HG02938 (cell line): ENCODE data around the gene BAG2.

ENCODE experiments used
- ATAC-seq: cut with Tn5 transposase; IDR thresholded peaks from one replicate; pipeline ENCODE4 v1.9.1; 2021; ENCODE audit warnings: mild to moderate bottlenecking, moderate library complexity; ENCODE audit not compliant: unreplicated experiment

BAG2 gene

GRCh38 chr6:57173886-57174510 is 1.9 kb downstream of the BAG2 start:
- ATAC-seq: no peak

- ATAC-seq: no peak
Measured at GRCh38 chr6:57174511-57174907, 2.4 kb downstream of the BAG2 start.

GRCh38 chr6:57177545-57178265 is 5.6 kb downstream of the BAG2 start:
- ATAC-seq: no peak

- ATAC-seq: no peak
Measured at GRCh38 chr6:57180596-57180995, 8.5 kb downstream of the BAG2 start.

- no peak for ATAC-seq
Measured at GRCh38 chr6:57182017-57182432, 9.9 kb downstream of the BAG2 start.

DNA sequence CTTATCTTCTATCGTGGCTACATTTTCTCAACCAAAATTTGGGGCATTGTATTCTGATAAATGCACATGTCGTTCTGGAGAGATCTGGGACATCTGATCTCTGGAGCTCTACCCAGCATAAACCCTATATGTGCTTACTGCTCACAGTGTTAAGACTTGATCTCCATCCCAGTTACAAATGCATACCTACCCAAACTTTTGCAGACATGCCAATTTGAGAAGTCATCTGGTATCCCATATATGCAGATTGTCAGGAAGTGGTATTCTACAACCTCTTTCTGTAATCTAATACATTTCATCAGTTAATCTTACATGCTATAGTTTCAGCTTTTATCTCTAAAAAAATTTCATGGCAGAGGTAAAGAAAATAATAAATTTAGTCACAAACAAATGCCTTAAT is 11.2 kb downstream of the BAG2 start:
- no peak for ATAC-seq

DNA sequence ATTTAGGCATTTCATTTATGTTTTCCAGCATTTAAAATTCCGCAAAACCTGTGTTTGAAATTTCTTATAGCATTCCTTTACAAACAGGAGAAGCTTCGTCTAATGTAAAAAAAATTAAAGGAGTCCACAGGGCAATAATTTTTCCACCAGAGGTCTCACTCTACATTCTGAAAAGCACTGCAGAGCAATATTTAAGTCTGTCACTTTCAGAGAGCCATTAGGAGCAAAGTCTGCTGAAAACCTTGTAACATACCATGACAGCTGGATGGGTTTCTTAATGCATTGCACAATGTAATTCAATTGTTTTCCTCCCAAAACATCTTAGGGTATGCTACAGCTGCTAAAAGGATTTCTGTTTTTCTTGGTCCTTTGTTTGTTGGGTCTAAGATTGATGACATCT is 18.0 kb downstream of the BAG2 start:
- ATAC-seq: no peak

DNA sequence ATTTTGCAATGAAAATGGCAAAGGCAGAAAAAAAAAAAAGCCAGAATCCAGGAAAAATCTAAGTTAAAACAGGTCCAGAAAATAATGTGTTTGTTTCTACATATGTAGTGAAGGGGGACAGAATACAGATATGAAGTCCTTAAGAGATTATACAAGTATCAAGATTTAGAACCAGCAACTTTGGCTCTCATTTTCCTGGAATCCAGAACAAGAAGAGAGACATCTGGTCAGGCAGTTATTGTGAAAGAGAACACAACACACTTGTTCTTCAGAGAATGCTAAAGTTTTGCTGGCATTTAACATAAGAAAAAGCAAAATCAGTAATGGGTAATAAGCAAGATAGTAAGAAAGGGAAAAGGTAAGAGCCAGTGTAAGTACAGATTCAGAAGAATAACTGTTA is 21.1 kb downstream of the BAG2 start:
- ATAC-seq: no peak

DNA sequence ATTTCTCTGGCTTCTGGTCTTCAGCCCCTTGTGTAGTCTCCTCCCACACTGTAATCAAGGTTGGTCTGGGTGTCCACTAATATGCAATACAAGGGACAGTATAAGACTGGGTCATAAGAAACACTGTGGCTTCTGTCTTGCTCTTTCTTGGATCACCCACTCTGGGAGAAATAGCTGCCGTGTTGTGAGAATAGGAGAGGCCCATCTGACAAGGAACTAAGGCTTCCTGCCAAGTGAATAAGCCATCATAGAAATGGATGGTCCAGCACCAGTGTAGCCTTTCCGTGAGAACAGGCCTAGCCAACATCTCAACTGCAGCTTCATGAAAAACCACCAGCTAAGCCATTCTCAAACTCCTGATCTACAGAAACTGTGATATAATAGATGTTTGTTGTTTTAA is 23.3 kb downstream of the BAG2 start:
- no peak for ATAC-seq

DNA sequence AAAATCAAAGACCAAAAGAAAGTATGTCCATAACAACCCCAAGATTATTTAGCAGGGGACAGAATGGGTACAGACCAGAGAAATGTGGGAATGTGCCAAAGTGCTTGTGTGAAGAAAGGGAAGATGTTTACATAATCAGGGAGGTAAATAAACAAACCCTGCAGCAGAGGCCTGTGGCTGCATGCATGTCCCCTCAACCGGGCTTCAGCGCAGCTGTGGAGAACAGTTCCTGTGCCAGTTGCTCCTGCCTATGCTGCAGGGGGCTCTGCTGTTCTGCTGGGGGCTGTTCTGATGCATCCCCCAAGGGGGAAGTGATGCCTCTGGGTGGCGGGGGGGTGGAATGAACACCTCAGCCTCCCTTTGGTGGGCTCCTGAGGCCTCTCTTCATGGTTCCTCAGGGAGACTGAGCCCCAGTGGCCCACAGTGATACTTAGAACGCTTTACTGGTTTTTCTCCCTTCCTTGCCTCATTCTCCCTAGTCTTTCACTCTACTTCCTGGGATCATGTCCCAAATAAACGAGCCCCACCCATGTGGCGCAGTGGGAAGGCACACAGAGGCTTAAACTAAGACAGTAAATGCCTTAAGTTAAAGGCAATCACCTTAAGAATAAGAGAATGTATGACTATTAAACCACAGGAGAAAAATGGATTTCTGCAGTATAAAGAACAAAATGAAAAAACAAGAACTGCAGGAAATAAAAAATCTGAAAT is 27.0 kb downstream of the BAG2 start:
- no peak for ATAC-seq

- no peak for ATAC-seq
Measured at GRCh38 chr6:57201718-57202117, 29.6 kb downstream of the BAG2 start.

GRCh38 chr6:57205550-57206328 is 33.6 kb downstream of the BAG2 start:
- no peak for ATAC-seq

- ATAC-seq: no peak
Measured at GRCh38 chr6:57207141-57207540, 35.0 kb downstream of the BAG2 start.

GRCh38 chr6:57207872-57208271 is 35.7 kb downstream of the BAG2 start:
- ATAC-seq: no peak

- ATAC-seq: no peak
Measured at GRCh38 chr6:57209030-57209429, 36.9 kb downstream of the BAG2 start.

GRCh38 chr6:57210060-57210459 is 37.9 kb downstream of the BAG2 start:
- no peak for ATAC-seq

DNA sequence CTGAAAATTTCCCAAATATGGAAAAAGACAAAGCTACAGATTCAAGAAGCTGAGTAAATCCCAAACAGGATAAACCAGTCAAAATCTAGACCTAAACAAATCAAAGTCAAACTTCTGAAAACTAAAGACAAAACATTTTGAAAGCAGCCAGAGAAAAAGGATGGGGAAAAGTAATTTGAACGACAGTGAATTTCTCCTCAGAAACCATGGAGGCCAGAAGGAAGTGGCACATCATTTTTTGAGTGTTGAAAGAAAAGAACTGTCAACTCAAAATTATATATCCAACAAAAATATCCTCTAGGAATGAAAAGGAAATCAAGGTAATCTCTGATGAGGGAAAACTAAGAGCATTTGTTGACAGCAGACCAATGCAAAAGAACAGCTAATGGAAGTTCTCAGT is 43.1 kb downstream of the BAG2 start:
- ATAC-seq: no peak

DNA sequence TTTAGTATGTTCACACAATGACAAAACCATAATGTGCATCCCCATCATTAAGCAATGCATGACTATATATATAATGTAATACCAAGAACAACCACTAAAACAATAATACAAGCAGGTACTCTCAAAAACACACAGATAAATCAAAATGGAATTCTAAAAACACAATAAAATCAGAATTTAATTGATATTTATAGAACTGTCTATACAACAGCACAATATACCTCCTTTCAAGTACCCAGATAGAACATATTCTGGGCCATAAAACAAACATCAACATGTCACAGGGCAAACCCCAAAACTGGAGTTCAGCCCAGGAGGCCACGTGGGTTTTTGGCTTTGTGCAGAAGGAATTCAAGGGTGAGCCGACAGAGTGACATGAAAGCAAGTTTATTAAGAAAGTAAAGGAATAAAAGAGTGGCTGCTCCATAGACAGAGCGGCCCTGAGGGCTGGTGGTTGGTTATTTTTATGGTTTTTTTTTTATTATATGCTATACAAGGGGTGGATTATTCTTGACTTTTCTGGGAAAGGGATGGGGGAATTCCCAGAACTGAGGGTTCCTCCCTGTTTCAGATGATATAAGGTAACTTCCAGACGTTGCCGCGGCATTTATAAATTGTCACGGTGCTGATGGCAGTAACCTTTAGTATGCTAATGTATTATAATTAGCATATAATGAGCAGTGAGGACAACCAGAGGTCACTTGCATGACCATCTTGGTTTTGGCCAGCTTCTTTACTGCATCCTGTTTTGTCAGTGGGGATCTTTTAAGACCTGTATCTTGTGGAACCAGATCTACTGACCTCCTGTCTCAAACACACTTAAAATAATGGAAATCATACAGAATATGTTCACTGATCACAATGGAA is 44.3 kb downstream of the BAG2 start:
- no peak for ATAC-seq

DNA sequence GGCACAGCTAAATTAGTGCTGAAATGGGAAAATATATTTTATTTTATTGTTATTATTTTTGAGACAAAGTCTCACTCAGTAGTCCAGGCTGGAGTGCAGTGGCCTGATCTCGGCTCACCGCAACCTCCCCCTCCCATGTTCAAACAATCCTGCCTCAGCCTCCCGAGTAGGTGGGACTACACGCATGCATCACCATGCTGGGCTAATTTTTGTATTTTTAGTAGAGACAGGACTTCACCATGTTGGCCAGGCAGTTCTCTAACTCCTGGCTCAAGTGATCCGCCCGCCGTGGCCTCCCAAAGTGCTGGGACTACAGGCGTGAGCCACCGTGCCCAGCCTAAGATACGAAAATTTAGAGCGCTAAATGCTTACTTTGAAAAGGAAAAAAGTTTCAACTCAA is 45.1 kb downstream of the BAG2 start:
- no peak for ATAC-seq

GRCh38 chr6:57220083-57220703 is 48.1 kb downstream of the BAG2 start:
- no peak for ATAC-seq
